Stimulated activated CD8-positive, alpha-beta memory T cell treated with anti-CD3 and anti-CD28 coated beads, Interleukin-7, amount 100 ng/mL, for 4 hours (primary cell): ENCODE results near the gene PTPN12.
"Not testable (repeated sequence)": the region's sequence is repeated elsewhere in the genome, so short reads cannot be mapped to it uniquely, and the experiment has no call there.

Source experiments
- DNase-seq, 2 donors: peaks; one replicate each; pipeline ENCODE4 v3.0.0-alpha.2; 2020; ENCODE audit warnings: low read depth in 2 of 2

The PTPN12 gene

DNA sequence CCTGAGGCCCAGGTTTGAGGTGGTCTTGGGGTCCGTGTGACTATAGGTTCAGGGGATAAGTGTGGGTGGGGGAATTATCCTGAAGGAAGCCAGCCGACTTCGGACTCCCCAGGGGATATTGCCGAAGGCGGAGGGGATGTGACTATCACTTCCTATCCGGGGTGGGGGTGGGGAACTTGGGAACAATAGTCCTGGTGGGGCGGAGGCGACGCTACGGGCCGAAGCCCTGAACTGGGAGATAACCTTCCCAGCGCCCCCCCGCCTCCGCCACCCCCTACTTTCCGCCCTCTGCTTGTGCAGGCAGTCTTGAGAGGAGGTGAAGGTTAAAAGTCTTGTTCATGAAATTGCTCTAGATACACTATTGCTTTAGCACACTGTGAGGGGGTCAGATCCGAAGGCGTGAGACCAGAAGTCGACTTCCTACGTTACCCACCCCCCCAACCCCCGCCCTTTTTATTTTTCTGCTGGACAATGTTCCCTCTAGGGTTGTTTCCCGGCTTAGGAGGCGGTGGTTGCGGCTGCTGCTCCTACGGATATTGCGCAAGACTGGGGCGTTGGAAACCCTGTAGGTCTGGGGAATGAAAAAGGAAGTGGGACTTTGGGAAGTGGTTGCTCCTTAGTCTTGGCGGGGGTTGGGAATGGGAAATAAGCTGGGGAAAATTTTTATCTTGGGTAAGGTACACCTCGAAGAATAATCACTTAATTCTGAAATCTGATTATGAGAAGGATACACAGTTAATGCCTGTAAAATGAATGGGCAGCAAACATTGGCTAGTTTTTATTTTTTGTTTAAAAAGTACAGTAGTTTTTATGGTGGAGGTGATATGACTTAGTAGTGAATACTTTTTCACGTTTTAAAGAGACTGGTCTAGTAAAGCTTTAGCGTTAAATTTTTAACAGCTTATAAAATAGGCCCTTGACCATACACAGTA, 1.5 kb downstream of the PTPN12 start:
- DNase-seq = no peak

DNA sequence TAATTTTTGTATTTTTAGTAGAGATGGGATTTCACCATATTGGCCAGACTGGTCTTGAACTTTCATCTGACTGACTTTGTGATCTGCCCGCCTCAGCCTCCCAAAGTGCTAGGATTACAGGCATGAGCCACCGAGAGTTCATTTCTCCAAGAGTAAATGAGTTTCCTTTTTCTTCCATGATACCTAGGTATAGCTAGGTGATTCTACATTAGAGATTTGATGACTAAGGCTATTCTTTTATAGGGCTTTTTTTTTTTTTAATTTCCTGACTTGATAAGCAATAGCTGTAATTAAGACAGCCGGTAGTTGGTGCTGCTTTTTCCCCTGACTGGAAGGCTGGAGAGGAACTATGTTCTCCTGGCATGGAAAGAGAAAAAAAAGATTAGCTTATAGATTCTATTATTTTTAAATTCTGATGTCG, 3.3 kb downstream of the PTPN12 start:
- no peak for DNase-seq

DNA sequence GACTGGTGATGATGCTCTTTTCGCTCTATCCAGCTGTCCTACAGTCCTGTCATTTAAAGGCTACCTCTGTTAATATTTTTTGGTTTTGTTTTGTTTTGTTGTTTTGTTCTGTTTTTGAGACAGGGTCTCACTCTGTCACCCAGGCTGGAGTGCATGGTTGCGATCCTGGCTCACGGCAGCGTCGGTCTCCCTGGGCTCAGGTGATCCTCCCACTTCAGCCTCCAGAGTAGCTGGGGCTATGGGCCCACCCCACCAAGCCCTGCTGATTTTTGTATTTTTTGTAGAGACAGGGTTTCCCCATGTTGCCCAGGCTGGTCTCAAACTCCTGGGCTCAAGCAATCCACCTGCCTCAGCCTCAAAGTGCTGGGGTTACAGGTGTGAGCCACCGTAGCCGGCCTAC, 3.9 kb downstream of the PTPN12 start:
- DNase-seq = not testable (repeated sequence)

DNA sequence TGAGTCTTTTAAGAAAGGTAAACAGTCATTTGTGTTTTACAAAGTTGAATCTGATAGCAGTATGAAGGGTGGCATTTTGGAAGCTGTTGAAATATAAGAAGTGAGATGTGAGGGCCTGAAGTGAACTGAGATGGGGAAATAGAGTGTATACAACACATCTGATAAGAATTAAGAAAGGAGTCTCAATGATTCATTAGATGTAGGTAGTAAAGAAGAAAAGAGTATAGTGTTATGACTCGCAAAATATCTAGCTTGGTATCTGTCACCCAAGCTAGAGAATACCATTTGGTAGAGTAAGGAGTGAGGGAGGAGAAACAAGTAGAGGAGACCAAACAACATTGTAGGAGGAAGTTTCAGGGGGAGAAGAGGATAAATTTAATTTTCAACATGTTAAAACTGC, 5.3 kb downstream of the PTPN12 start:
- DNase-seq = no peak

DNA sequence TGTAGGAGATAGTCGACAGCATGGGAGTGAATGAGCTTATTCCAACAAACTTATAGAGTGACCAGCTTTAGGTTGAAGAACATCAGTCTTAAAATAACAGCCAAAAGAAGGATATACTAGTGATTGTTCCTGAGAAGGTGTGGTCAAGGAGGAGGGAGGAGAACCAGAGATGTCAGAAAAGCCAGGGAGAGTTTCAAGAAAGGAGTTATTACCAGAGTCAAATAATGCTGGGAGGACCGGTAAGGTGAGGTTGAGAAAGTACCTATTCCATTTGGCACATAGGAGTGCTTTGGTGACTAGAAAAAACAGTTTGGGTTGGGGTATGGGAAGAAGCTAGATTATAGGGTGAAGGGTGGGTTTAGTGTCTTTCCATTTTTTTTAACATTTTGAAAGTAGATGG, 5.8 kb downstream of the PTPN12 start:
- DNase-seq = no peak

DNA sequence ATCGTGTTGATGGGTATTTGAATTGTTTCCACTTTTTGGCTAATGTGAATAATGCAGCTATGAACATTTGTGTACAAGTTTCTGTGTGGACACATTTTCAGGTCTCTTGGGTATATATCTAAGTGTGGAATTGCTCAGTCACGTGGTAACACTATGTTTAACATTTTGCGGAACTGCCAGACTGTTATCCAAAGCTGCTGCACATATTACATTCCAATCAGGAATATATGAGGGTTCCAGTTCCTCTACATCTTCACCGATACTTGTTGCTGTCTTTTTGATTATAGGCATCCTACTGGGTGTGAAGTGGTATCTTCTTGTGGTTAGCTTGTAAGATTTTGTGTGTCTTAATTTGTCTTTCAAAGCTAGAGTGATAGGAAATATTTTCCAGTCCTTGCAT, 6.8 kb downstream of the PTPN12 start:
- no peak for DNase-seq

DNA sequence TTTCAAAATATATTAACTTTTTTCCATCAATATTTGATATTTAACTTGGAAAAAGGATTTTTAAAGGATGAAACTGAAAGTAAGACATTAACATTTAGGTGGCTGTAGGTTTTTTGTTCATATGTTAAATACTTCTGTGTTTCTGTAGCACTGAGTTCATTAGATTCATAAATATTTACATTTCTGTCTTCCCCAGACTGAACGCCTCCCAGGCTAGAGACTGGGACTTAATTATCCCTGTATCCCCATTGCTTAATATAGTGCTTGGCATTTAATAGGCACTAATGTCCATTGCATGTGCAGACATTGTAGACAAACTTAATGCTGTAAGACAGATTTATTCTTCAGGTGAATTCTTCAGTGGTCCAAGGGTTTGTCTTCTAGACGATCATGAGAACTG, 7.4 kb downstream of the PTPN12 start:
- DNase-seq = no peak

DNA sequence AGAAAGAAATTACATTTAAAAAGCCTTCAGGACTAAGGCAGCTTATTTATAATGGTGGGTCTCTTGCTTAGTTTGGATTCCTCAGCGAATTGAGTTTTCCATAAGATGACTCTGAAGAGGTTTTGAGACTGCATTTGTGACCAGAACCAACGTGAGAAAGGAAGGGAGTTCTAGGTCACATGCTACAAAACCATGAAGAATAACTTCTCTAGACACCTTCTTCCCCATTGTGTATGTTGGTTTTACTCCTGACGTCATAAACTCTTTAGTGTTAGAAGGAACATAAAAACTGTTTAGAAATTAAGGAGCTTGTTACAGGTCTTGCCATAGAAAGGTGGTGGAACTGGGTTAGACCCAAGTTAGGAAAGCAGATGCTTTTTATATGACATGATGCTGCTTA, 11.1 kb downstream of the PTPN12 start:
- DNase-seq = no peak

DNA sequence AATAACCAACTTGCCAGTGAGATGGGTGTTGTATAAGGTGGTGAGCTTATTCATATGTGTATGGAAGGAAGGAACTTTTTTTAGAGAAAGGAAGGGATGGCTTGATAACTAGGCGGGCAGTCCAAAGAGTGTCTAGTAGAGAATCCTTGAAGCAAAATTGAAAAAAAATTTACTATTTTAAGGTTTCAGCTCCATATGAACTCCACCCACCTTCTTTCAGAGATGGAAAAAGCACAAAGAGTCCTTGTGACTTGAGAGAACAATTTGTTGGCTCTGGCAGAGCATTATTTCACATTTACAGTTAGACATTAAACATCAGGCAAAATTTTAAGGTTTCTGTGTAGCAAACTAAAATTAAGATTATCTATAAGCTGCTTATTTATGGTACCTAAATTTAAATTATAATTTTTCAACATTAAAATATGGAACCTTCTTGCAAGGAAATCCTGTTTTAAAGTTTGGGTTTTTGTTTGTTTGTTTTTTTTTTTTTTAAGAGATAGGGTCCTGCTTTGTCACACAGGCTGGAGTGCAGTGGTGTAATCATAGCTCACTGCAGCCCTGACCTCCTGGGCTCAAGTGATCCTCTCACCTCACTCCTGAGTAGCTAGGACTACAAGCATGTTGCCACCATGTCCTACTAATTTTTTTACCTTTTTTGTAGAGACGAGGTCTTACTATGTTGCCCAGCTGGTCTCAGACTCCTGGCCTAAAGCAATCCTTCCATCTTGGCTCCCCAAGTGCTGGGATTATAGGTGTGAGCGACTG, 12.2 kb downstream of the PTPN12 start:
- no peak for DNase-seq

DNA sequence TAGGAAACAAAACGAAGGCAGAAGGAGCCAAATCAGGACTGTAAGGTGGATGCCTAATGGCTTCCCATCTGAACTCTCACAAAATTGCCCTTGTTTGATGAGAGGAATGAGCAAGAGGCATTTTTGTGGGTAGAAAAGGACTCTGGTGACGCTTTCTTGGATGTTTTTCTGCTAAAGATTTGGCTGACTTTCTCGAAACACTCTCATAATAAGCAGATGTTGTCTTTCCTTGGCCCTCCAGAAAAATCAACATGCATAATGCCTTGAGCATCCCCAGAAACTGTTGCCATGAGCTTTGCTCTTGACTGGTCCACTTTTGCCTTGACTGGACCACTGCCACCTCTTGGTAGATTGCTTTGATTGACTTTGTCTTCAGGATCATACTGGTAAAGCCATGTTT, 13.5 kb downstream of the PTPN12 start:
- DNase-seq = no peak

DNA sequence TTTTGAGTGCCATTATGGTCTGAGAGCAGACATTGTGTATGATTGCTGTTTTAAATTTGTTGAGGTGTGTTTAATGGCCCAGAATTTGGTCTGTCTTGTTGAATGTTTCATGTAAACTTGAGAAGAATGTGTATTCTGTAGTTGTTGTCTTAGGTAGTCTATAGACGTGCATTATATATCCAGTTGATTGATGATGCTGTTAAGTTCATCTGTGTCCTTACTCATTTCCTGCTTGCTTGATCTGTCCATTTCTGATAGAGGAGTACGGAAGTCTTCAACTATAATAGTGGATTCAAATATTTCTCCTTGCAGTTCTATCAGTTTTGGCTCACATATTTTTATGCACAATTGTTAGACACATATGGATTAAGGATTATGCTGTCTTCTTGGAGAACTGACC, 16.0 kb downstream of the PTPN12 start:
- no peak for DNase-seq

DNA sequence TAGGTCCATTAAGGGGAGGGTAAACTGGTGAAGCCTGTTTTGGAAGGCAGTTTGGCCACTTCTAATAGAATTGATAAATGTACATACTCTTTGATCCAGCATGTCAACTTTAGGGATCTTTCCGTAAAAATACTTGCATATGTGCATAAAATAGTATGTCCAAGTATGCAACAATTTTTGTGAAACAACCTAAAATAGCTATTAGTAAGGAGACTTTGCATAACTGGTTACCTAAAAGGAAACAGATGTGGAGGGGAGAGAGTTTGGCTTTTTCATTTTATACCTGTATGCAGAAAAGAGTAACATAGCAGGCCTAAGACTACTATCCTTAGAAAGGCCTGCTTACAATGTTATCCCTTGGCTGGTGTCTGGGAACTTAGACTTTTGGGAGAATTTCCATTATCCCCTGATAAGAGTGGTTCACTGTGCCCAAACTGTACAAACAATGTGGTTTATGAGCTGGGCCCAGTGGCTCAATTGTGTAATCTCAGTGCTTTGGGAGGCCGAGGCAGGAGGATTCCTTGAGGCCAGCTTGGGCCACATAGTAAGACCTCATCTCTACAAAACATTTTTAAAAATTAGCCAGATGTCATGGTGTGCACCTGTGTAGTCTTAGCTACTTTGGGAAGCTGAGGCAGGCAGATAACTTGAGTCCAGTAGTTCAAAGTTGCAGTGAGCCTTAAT, 21.3 kb downstream of the PTPN12 start:
- no peak for DNase-seq

DNA sequence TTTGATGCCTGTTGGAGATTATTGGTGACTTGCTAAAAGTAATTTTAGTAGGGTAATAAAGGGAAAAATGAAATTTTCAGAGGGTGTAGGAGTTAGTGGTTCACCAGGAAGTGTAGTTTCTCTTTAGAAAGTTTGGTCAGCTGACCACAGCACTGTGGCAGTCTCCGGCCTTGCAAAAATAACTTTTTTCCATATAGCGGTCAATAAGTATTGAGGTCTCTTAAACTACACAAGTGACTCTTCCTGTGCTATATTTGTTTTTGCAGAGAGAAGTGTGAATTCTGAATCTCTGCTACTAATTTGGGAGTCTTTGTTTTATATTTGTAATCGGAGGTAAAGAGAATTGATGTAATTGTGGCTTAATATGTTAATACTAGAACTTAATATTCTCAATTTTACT, 24.3 kb downstream of the PTPN12 start:
- no peak for DNase-seq

DNA sequence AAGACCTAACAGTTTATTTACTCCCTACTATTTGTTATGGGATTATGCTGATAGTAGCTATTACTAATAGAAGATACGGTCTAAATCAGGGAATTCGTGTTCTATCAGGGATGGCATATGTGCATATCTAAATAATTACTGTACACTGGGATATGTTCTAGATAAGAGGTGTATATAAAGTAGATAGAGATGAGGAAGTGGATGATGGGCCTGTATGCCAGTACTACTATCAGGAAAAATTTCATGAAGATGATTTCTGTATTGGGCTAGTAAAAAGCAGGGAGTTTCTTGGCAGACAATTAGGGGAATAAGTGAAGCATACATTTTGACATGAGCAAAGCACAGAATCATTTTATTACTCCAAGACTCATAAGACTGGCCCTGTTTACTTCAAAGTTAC, 26.2 kb downstream of the PTPN12 start:
- no peak for DNase-seq

DNA sequence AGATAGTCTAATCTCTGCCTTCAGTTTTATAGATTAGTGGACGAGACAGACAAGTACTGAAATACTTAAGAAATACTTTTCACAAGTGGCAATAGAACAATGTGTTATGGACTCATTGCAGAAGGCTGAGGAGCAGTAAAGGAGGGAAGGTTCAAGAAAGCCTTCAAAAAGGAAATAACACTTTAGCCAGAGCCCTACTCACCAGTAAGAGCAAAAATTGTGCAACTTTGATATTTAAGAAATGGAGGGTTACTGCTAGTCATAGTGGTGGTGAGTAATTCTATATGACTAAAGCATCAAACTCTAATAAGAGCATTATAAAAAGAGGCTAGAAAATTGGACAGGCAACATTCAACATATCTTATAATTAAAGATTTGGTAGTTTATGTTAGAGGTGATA, 28.8 kb downstream of the PTPN12 start:
- no peak for DNase-seq

DNA sequence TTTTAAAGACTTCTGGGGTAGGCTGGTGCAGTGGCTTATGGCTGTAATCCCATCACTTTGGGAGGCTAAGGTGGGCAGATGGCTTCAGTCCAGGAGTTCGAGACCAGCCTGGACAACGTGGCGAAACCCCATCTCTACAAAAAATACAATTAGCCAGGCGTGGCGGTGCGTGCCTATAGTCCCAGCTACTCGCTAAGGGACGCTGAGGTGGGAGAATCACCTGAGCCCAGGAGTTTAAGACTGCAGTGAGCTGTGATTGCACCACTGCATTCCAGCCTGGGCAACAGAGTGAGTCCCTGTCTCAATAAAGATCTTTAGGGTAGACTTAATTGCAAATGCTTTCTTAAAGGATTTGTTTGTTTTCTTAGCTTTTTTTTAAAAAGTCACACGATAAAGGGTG, 29.3 kb downstream of the PTPN12 start:
- no peak for DNase-seq

DNA sequence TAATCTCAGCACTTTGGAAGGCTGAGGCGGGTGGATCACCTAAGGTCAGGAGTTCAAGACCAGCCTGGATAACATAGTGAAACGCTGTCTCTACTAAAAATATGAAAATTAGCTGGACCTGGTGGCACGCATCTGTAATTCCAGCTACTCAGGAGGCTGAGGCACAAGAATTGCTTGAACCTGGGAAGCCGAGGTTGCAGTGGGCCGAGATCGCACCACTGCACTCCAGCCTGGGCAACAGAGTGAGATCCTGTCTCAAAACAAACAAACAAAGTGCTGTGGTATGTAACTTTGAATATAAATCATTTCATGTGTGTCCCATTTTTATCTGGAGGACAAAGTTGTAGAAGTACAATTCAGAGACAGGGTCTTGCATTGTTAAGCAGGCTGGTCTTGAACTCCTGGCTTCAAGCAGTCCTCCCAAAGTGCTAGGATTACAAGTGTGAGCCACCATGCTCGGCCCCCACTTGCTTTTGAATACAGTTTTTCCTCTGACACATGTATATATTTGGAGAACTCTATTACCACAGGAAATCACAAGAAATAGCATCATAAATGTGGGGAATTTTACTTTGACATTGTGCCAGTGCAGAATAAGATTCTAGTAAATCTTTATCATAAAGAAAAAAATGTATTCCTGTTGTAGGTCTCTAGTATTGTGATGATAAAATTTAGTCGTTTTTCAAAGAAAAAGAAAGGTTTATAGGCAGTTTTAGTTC, 32.6 kb downstream of the PTPN12 start:
- no peak for DNase-seq

DNA sequence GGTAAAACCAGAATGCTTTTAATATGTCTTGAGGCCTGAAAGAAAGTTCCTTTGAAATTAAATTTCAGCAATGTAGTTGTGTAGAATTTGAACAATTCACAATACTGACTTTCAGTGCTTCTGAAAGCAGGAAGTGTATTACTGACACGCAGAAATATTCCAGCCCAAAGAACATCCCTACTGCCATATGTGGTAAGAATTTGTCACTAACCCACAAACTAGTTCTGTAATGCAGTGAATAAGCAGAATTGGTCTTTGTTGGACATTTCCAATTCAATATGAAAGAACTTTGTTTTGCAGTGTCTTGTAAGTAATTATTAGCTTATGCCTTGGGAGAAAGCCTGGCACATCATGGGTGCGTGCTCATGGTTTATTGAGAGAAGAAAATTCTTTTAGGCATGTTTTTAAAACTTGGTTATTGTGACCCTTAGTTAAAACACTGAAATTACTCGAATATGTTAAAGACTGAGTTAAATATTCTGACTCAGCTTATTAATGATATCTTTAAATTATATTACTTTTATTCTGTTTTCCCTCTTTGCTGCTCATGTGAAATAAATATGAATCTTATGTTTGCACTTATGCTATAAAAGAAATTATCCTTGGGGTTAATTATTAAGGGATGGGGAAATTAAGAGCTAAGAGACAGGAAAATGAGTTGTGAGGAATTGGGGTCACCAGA, 33.4 kb downstream of the PTPN12 start:
- no peak for DNase-seq

DNA sequence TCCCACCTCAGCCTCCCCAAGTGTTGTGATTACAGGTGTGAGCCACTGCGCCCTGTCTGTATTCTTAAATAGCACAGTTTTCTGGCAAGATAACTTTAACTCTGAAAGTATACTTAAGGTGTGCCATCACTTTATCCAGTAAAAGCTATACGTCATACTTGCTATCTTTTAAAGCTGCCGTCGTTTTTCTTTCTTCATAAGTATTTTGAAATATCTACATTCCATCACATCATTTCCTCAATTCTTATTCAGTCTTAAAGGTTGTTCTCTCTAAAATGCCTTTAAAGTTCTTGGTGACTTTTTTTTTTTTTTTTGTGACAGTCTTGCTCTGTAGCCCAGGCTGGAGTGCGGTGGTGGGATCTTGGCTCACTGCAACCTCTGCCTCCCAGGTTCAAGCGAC, 34.7 kb downstream of the PTPN12 start:
- no peak for DNase-seq

DNA sequence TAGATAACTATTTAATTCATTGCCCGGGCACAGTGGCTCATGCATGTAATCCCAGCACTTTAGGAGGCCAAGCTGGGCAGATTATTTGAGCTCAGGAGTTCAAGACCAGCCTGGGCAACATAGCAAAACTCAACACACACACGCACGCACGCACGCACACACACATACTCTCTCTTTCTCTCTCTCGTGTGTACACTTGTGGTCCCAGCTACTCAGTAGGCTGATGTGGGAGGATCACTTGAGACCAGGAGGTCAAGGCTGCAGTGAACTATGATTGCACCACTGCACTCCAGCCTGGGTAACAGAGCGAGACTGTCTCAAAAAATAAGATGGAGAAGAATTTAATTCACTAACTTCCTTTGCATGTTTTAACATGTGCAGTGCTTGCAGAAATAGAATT, 38.1 kb downstream of the PTPN12 start:
- no peak for DNase-seq

DNA sequence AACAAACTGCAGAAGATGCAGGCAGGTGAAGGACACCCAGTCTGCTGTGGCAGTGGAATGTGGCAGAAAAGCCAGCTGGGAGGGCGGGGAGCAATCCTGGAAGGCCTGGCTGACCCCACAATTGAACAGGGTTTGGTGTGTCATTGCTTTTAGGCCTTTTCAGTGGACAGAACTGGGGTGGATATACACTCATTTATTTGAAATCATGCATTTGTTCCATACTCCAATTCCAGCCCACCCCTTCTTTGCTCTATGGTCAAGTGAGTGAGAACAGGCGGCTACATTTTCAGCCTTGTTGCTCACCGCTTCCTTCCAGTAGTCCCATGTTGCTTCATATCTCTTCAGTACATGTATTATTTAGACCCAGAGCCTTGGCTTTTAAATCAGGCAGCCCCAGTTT, 39.8 kb downstream of the PTPN12 start:
- DNase-seq = no peak
